GM19468 (cell line): ENCODE results near the gene PSMB8.
"Not testable (repeated sequence)": the region's sequence is repeated elsewhere in the genome, so short reads cannot be mapped to it uniquely, and the experiment has no call there.

Experiments used
- ATAC-seq: cut with Tn5 transposase; IDR thresholded peaks from one replicate; pipeline ENCODE4 v1.9.1; 2021; ENCODE audit warnings: mild to moderate bottlenecking, moderate library complexity, moderate number of reproducible peaks; ENCODE audit not compliant: unreplicated experiment; ENCODE audit errors: extremely low read depth

The PSMB8 gene

DNA sequence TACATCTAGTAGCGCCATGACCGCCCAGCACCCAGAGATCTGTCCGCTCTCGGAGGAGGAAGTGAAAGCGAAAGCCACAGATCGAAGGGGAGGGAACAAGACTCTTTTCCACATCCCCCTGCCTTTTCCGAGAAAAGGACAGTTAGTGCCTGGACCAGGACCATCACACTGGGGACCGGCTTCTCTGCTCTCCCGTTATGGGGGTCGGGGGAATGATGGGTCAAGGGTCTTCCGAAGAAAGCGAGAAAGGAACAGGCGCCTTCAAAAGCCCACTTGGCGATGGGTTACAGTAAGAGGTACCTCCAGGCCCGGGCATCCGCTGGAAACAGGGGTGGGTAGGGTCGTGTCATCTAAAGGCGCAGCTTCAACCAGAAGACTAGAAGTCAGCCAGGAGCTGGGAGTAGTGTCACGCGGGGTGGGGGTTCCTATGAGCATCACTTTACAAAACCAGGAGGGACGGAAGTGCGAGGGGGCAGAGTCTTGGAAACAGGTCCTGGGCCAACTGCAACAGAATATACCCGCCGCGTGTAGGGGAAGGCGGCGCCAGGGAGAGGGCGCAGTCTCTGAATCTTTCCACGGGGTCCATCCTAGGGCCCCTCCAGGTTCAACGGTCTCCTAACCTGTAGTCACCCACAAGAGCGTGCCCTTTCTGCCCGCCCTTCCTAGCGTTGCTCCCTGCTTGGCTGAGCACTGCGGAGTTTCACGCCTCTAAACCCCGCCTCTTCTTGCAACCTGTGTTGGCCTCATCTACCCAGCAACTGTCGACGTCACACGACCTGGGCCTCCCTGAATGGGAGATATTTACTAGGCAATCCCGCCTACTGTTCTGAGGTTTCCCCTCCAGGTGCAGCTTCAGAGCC lies at the start of gene PSMB8:
TSS of gene PSMB8 (minus strand) at position 69 of the 860 bp plus-strand sequence. CDS start at position 18, 51 bp downstream.
- peak; percentile 58 for ATAC-seq

DNA sequence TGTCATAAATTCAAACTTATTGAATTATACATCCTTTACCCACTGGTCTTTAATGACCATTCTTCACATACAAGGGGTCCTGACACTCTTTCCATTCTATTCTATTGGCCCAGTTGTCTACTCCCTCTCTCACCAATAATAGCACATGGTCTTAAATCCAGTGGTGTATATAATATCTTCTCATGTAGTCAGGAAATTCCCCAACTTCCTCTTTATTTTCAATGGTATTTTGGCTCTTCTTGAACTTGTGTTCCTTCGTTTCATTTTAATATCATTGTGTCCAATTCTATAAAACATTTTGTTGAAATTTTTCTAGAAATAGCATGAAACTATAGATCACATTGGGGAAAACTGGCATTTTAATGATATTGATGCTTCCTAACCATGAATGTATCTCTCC lies 47.0 kb upstream of the PSMB8 start:
- no peak for ATAC-seq

- no peak for ATAC-seq
Observed at GRCh38 chr6:32889533-32889932, 45.7 kb upstream of the PSMB8 start.

- no peak for ATAC-seq
Observed at GRCh38 chr6:32888576-32888975, 44.7 kb upstream of the PSMB8 start.

DNA sequence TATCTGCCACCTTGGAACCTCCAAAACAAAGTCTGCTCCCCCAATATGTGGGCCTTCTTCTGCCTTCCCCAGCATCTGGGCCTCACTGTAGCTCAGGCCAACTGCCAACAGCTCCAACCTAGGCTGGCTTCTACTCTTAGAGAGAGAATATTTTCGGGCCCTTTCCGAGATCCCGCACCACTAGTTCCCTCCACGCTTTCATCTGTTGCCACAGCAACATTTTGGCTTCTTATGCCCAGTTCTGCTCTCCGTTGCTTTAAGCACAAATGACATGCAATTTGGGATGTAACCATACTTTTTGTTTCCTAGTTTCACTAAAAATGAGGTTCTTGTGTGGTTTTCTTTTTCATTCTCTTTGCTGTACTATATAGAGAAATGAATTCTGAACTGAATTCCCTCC lies 43.8 kb upstream of the PSMB8 start:
- no peak for ATAC-seq

DNA sequence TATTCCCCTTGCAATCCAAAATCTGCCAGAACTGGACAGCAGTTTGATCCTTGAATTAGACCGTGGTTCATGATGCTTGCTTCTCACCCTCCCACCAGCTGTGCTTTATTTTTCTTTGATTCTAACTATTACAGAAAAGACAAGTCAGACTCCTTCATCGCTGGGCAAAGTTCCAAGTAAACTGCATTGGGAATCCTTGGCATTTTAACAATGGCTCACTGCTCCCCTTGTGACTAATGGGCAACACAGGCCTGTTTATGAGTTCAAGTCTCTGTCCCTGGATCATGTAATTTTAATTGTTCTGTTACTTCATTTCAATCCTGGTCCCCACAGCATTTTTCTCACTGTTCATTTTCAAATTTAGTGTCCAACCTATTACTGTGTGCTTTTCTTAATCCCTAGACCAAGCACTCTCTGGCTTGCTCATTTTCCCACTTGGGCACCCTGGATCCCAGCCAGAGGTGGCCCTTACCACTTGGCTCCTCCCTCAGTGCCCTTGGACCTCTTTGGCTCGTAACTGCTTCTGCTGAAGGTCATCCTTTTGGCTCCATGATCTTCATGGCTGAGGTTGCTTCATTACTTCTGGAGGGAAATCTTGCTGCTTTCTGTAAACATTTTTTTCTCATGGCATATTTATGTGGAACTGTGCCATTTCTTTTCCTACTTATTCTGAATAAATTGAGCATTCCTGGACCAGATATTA lies 43.0 kb upstream of the PSMB8 start:
- ATAC-seq, result no peak

- no peak for ATAC-seq
Observed at GRCh38 chr6:32885698-32886286, 41.9 kb upstream of the PSMB8 start.

- no peak for ATAC-seq
Observed at GRCh38 chr6:32883789-32884188, 39.9 kb upstream of the PSMB8 start.

DNA sequence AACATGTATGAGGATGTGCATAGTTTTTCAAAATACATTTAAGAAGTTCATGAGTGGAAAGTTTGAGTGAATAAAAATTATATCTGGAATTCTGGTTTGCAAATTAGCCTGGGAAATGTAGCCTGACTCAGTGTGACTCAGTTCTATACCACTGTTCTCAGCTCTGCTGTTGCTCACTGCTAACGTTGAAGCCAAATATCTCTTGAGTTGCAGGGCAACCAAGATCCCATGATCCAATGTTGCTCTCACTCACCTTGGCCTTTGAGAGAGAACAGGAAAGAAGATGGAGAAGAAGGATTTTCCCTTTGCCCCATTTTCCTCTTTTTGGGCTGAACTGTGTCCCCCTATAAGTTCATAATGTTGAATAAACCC lies 39.0 kb upstream of the PSMB8 start:
- ATAC-seq, result no peak

- ATAC-seq, result not testable (repeated sequence)
Observed at GRCh38 chr6:32880962-32881361, 37.1 kb upstream of the PSMB8 start.

- no peak for ATAC-seq
Observed at GRCh38 chr6:32879691-32880090, 35.8 kb upstream of the PSMB8 start.

DNA sequence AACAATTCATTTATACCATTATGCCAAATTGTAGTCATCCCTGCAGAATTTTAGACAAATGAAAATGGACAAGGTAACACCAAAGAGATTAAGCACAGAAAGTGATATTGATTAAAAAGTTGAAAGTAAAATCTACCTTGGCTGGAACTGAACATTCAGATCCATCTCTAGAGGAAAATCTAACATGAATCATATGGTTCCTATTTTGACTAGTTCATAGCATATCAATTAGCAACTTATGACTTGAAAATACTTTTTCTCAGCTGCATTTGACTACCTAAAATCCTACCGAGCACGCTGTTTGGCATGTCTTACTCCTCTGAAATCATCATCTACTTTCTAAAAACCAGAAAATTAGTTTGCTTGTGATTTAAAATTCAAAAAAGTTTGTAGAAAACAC lies 32.8 kb upstream of the PSMB8 start:
- no peak for ATAC-seq

DNA sequence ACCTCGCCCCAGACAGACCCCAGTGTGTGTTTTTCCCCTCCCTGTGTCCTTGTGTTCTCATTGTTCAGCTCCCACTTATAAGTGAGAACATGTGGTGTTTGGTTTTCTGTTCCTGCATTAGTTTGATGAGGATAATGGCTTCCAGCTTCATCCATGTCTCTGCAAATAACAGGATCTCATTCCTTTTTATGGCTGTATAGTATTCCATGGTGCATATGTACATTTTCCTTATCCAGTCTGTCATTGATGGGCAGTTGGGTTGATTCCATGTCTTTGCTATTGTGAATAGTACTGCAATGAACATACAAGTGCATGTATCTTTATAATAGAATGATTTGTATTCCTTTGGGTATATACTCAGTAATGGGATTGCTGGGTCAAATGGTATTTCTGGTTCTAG lies 30.1 kb upstream of the PSMB8 start:
- ATAC-seq, result not testable (repeated sequence)

- no peak for ATAC-seq
Observed at GRCh38 chr6:32868257-32868788, 24.5 kb upstream of the PSMB8 start.

GRCh38 chr6:32867554-32868256 lies 23.9 kb upstream of the PSMB8 start:
- ATAC-seq, result no peak

- ATAC-seq, result no peak
Observed at GRCh38 chr6:32867022-32867477, 23.2 kb upstream of the PSMB8 start.

DNA sequence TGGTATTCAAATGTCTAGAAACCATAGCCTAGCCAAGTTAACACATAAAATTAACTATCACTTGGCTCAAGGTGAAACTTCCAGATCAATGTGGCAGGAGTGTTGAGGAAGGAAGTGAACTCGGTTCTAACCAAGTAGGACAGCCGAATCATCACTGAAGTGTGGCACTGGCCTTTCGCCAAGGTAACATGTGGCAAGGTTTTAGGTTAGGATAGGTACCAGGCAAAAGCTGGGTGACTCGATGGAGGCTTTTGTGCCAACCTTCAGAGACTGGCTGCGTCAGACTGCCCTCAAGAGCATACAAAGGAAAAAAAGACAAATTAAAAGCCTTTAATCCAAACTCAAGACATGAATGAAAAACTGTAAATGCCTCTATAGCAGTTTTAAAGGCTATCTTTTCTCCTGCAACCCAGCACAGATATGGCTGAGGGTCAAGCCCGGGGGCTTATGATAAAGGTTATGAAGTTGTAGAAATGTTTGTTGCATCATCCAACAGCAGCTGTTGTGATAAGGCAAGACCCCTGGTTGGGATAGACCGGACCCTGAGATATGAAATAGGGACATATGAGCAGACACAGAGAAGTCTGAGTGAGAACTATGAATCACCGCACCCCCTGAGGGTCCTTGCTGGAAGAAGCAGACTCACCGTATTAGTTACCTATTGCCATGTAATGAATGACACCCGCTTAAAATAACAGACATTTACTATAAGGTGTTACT lies 22.0 kb upstream of the PSMB8 start:
- no peak for ATAC-seq

GRCh38 chr6:32862725-32863124 lies 18.9 kb upstream of the PSMB8 start:
- no peak for ATAC-seq

- no peak for ATAC-seq
Observed at GRCh38 chr6:32860674-32861073, 16.8 kb upstream of the PSMB8 start.

- ATAC-seq, result no peak
Observed at GRCh38 chr6:32858194-32858593, 14.3 kb upstream of the PSMB8 start.
